GM18526 (cell line): ENCODE measurements around the gene STXBP5.

Experiments
- POLR2A ChIP-seq: IDR thresholded peaks from 3 replicates; pipeline ENCODE4 v1.6.1; 2011; ENCODE audit not compliant: insufficient read length; ENCODE audit errors: extremely low read depth

STXBP5 gene

GRCh38 chr6:147170269-147170668, 33.9 kb upstream of the STXBP5 start:
- TF ChIP-seq POLR2A: no peak

- TF ChIP-seq POLR2A: no peak
These were observed 31.1 kb upstream of the STXBP5 start for GRCh38 chr6:147173140-147173539.

GRCh38 chr6:147173675-147174308, 30.4 kb upstream of the STXBP5 start:
- no peak for TF ChIP-seq POLR2A

- no peak for TF ChIP-seq POLR2A
These were observed 27.4 kb upstream of the STXBP5 start for GRCh38 chr6:147176795-147177194.

GRCh38 chr6:147177286-147177685, 26.9 kb upstream of the STXBP5 start:
- no peak for TF ChIP-seq POLR2A

- TF ChIP-seq POLR2A: no peak
These were observed 25.9 kb upstream of the STXBP5 start for GRCh38 chr6:147178355-147178754.

- no peak for TF ChIP-seq POLR2A
These were observed 24.4 kb upstream of the STXBP5 start for GRCh38 chr6:147179809-147180208.

- no peak for TF ChIP-seq POLR2A
These were observed 23.3 kb upstream of the STXBP5 start for GRCh38 chr6:147180926-147181325.

- no peak for TF ChIP-seq POLR2A
These were observed 19.8 kb upstream of the STXBP5 start for GRCh38 chr6:147184379-147184778.

- no peak for TF ChIP-seq POLR2A
These were observed 19.0 kb upstream of the STXBP5 start for GRCh38 chr6:147185216-147185615.

GRCh38 chr6:147190556-147190955, 13.7 kb upstream of the STXBP5 start:
- no peak for TF ChIP-seq POLR2A

- no peak for TF ChIP-seq POLR2A
These were observed 11.8 kb upstream of the STXBP5 start for GRCh38 chr6:147192278-147192911.

GRCh38 chr6:147194652-147195411, 9.4 kb upstream of the STXBP5 start:
- no peak for TF ChIP-seq POLR2A

- no peak for TF ChIP-seq POLR2A
These were observed 8.7 kb upstream of the STXBP5 start for GRCh38 chr6:147195510-147195909.

- TF ChIP-seq POLR2A: no peak
These were observed 8.2 kb upstream of the STXBP5 start for GRCh38 chr6:147195987-147196386.

- no peak for TF ChIP-seq POLR2A
These were observed 3.5 kb upstream of the STXBP5 start for GRCh38 chr6:147200711-147201110.
